Caki2 (cell line): Measurements from ENCODE around the gene FRS2. TPM values are rescaled to one million over a fixed set of nuclear protein-coding genes. Genes with fewer than 3 reads are reported as not detected.
A peak's percentile ranks its signal among the peaks of the same experiment; 100 is the strongest.

Experiments
- DNase-seq: peaks from one replicate; pipeline ENCODE4 v3.0.0-alpha.2; 2015; ENCODE audit warnings: low read depth
- in situ Hi-C: cut with HindIII; loops from 2 replicates; pipeline ENCODE4 v1.10.0; 2016; ENCODE audit warnings: low sequenced_read_pairs, low pct_unique_long_range_greater_than_20kb, mixed read lengths
- total RNA-seq: library from RNA; depleted of rRNA; stranded (reverse); fragments of >200 nt; shearing (Covaris generic); gene quantifications from 2 replicates; pipeline ENCODE4 v1.2.3, GENCODE V29; 2014; ENCODE audit warnings: low replicate concordance

The FRS2 gene
- total RNA-seq, 1 experiment from 2014 or later: 34.0 TPM

- DNase-seq: no peak
- in situ Hi-C loops: no loop called here
Measured at GRCh38 chr12:69490920-69491643, 20.9 kb downstream of the FRS2 start.

DNA sequence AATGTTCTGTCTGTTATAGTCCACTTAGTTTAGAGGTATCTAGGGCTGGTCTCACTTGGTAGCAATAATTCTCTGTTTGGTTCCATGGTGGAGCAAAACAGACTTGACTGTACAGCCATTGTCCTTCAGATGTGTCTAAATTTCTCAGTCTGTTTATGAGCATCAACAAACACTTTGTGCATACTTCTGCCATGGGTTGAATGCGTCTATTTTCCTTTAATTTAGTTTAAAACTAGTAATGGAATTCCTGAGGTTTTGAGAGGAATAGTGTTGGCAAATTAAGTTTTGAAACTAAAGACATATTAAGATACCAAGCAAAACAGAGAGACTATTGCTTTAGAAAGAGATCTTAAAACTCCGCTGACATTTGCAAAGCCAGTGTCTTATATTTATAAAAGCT is 22.6 kb downstream of the FRS2 start:
- DNase-seq: no peak
- in situ Hi-C loops: no loop called here

DNA sequence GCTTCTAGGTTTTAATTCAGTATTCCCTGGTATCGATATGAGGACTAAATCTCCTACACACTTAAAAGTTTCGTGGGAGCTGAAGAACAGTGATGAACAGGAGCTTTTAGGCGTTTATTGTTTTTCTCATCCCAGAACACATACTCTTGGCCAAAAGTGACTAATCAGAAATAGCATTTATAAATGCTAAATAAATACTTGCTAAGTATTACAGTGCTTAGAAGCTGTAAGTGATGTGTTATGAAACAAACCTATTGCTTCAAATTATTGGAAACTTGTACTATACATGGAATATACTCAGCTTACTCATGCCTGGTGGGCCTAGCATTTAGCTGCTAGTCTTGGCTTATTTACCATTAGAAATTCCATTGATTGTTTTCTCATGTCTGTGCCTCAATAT is 24.9 kb downstream of the FRS2 start:
- in situ Hi-C loops: no loop called here
- no peak for DNase-seq

GRCh38 chr12:69497308-69498026 is 27.3 kb downstream of the FRS2 start:
- in situ Hi-C loops: no loop called here
- DNase-seq: no peak

- no peak for DNase-seq
Measured at GRCh38 chr12:69500631-69501030, 30.4 kb downstream of the FRS2 start.

GRCh38 chr12:69501154-69501895 is 31.1 kb downstream of the FRS2 start:
- no peak for DNase-seq
- in situ Hi-C loops: no loop called here

More at GRCh38 chr12:69500631-69501030, 30.4 kb downstream of the FRS2 start:
- in situ Hi-C loops: no loop called here

- in situ Hi-C loops: no loop called here
Measured at GRCh38 chr12:69502345-69503081, 32.3 kb downstream of the FRS2 start.

GRCh38 chr12:69508091-69508490 is 37.9 kb downstream of the FRS2 start:
- DNase-seq: no peak
- in situ Hi-C loops: no loop called here

More at GRCh38 chr12:69502345-69503081, 32.3 kb downstream of the FRS2 start:
- DNase-seq: no peak

- in situ Hi-C loops: no loop called here
- DNase-seq: no peak
Measured at GRCh38 chr12:69508621-69509020, 38.4 kb downstream of the FRS2 start.

GRCh38 chr12:69509308-69509736 is 39.1 kb downstream of the FRS2 start:
- DNase-seq: no peak
- in situ Hi-C loops: no loop called here

DNA sequence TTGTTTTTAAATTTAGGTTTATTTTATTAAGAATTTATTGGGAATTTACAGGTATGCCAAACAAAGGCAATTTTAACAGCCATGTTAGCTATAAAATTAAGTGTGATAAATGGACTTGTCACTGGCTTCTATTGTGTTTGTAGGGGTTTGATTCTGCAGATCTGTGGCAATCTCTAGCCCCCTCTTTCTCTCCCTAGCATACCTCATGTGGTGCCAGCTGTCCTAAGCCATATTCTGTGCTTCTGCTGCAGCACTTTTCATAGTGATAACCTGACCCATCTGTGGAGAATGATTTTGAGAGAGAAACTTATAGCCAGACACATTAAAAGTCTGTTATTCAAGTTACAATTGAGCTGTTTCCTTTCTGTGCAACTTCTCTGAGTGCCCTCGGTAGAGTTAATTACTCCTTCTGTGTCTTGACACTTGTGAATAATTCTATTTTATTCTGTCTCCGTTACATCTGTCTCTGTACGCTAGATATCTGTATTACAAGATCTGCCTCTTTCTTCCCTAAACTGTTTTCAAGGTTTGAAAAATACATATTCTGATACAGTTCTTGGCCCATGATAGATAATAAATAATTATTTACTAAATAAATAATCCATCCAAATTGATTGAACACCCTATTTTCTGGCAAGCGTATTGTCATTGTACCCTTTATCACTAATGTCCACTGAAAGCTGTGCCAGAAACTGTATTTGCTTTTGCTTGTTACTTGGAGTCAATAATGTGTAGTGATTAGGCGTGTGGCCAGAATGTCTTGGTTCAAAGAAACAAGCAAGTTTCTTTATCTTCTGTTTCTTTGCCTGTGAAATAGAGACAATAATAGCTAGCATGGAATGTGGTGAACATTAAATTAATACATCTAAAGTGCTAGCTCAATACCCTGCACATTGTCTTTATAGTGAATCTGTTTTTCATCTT is 40.0 kb downstream of the FRS2 start:
- in situ Hi-C loops: no loop called here
- DNase-seq: no peak

DNA sequence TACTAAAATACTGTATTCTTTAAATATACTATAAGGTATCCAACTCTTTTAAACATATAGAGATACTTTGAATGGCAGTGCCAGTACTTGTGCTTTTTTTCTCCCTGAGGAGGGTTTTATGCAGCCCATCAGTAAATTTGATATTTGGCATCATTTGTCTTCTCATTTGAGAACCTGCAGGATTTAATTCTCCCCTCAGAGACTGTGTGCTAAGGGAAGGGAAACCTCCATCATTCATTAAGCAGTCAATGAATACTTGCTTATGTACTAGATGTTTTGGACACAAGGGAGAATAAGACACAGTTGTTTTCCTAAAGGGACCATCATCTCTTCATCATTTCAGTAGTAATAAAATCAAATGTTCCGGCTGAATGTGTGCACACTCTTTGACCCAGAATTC is 40.8 kb downstream of the FRS2 start:
- DNase-seq: no peak
- in situ Hi-C loops: no loop called here

DNA sequence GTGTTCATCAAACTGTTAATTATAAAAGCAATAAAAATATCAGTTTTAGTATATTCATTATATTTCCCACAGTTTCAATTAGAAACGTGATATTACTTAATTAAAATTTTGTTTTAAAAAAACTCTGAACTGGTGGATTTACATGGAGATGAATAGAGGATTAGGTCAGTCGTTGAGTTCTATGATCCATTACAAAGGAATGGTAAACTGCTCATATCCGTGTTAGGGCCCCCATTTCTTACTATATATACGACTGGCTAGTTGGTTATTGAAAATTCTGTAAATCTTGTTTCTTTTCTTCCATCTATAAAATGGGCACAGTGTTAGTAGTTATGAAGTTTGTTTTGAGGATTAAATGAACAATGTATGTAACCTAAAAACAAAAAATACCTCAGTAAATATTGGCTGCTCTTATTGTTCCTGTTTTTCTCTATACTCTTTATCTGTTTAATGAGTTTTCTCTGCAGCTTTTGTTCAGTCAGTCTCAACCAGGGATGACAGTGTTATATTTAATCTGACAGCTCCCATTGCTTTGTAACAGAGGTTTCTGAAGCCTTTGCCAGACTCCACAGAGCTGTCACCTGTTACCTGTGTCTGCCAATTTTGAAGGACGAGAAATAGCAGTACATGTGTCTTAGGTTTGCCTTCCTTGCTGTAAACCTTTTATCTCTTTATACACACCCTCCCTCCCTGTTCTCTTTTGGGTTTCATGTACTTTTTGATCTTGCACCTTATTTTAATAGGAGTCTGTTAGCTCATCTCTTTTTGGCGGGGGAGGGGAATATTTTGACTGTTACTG is 41.5 kb downstream of the FRS2 start:
- no peak for DNase-seq
- in situ Hi-C loops: no loop called here

- in situ Hi-C loops: no loop called here
Measured at GRCh38 chr12:69512820-69513219, 42.6 kb downstream of the FRS2 start.

GRCh38 chr12:69513297-69513696 is 43.1 kb downstream of the FRS2 start:
- in situ Hi-C loops: no loop called here
- peak; percentile 52 for DNase-seq

More at GRCh38 chr12:69512820-69513219, 42.6 kb downstream of the FRS2 start:
- DNase-seq: no peak

DNA sequence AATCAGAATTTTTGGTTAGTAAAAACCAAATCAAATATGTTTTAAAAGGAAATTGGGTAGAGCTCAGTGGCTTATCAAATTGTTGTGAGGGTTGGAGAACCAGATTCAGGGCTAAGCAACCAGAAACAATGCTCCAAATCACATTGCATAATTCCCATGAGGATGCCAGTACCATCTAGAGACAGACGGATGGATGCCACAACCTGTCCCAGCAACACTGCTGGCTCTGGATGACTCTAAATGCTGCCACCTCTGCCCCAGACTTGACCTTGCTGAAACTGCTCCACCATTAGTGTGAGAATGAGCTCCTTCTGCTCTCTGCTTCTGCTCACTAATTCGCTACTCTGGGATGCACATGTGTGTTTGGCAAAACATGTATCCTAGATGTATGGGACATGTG is 43.9 kb downstream of the FRS2 start:
- no peak for DNase-seq
- in situ Hi-C loops: no loop called here

DNA sequence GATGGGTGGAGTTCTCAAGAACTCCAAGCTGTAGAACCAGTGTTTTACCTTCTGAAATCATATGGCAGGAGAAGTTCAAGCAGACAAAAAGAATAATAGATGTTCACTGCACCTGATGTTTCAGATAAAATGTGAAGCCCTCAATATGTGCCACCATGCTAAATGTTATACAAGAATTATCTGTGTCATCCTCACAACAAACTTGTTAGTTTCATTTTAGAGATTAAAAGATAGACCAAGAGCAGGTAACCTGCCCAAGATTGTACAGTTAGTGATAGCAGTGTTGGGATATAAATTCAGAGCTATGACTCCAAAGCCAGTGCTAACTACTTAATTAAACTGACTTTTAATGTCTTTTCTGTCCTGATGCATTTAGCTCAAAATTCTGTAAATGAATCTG is 44.7 kb downstream of the FRS2 start:
- in situ Hi-C loops: no loop called here
- DNase-seq: no peak
